Fibroblast of lung (primary cell): ENCODE measurements around the gene ITGA3. TPM values are rescaled to one million over a fixed set of nuclear protein-coding genes. Genes with fewer than 3 reads are reported as not detected.
A peak's percentile ranks its signal among the peaks of the same experiment; 100 is the strongest.

ENCODE experiments used
- DNase-seq, 2 donors: peaks; one replicate each; pipeline versions ENCODE4 v3.0.0 to v3.0.0-alpha.2; 2010; ENCODE audit warnings: low read depth in 2 of 2
- H2AFZ ChIP-seq: 2 replicates; pipeline ENCODE4 v1.5.1; 2012; ENCODE audit warnings: low read length, control low read depth, inconsistent platforms
- H3K27ac ChIP-seq: 2 replicates; pipeline ENCODE4 v1.5.1; 2011; ENCODE audit warnings: low read length, control low read depth; ENCODE audit not compliant: insufficient read depth
- H3K27me3 ChIP-seq: 2 replicates; pipeline ENCODE4 v1.5.1; 2011; ENCODE audit warnings: mild to moderate bottlenecking, low read length; ENCODE audit not compliant: control insufficient read depth, insufficient read depth
- H3K36me3 ChIP-seq: 2 replicates; pipeline ENCODE4 v1.5.1; 2011; ENCODE audit warnings: low read length; ENCODE audit not compliant: control insufficient read depth, insufficient read depth
- H3K4me1 ChIP-seq: 2 replicates; pipeline ENCODE4 v1.5.1; 2011; ENCODE audit warnings: low read length; ENCODE audit not compliant: control insufficient read depth, insufficient read depth; ENCODE audit errors: extremely low read depth
- H3K4me2 ChIP-seq: 2 replicates; pipeline ENCODE4 v1.5.1; 2011; ENCODE audit warnings: low read length, control low read depth; ENCODE audit not compliant: insufficient read depth; ENCODE audit errors: extremely low read depth
- H3K4me3 ChIP-seq, 4 experiments: fragments of 200-600 bp in 1 of 4; sonication (generic) in 1 of 4; replicated peaks in 1 of 4; 2 replicates each; pipeline ENCODE4 v1.5.1; 2011 to 2016; ENCODE audit warnings: low read length in 4 of 4, low read depth in 3 of 4, mild to moderate bottlenecking in 3 of 4, control low read depth in 2 of 4, inconsistent platforms in 1 of 4, mixed read lengths in 1 of 4; ENCODE audit not compliant: insufficient read depth in 1 of 4; ENCODE audit errors: control extremely low read depth in 1 of 4
- H3K79me2 ChIP-seq: 2 replicates; pipeline ENCODE4 v1.5.1; 2012; ENCODE audit warnings: mild to moderate bottlenecking, low read length, inconsistent platforms; ENCODE audit not compliant: control insufficient read depth, insufficient read depth
- H3K9ac ChIP-seq: 2 replicates; pipeline ENCODE4 v1.5.1; 2011; ENCODE audit warnings: mild to moderate bottlenecking, low read length, control low read depth; ENCODE audit not compliant: insufficient read depth
- H3K9me3 ChIP-seq: 2 replicates; pipeline ENCODE4 v1.5.1; 2012; ENCODE audit warnings: low read depth, low read length; ENCODE audit not compliant: control insufficient read depth, insufficient read depth
- H4K20me1 ChIP-seq: 2 replicates; pipeline ENCODE4 v1.5.1; 2011; ENCODE audit warnings: low read length; ENCODE audit not compliant: control insufficient read depth, insufficient read depth; ENCODE audit errors: extremely low read depth
- EZH2 ChIP-seq: IDR thresholded peaks from 2 replicates; pipeline ENCODE4 v1.5.1; 2012; ENCODE audit warnings: low read length, control low read depth, mild to moderate bottlenecking; ENCODE audit errors: missing control alignments
- polyA plus RNA-seq, 2 donors: library from polyadenylated mRNA; depleted of rRNA in 1 of 2; stranded (reverse) in 1 of 2; unstranded in 1 of 2; fragments of >200 nt; gene quantifications; 2 replicates each; pipeline ENCODE4 v1.2.1, GENCODE V29; 2011 to 2012; ENCODE audit warnings: missing spikeins in 1 of 2
- total RNA-seq: library from RNA; depleted of rRNA; stranded (reverse); fragments of >200 nt; gene quantifications from 2 replicates; pipeline ENCODE4 v1.2.1, GENCODE V29; 2014
- TF ChIP-seq, protein P1 (sequence below), 2 donors: IDR thresholded peaks in 1 of 2; conservative IDR thresholded peaks in 1 of 2; 1 replicate in 1 of 2; 2 replicates in 1 of 2; pipeline ENCODE4 v1.5.1; 2011 to 2012; ENCODE audit warnings: low read length in 2 of 2, control low read depth in 1 of 2, inconsistent platforms in 1 of 2, low read depth in 1 of 2, mild to moderate bottlenecking in 1 of 2

The ITGA3 gene
- total and polyA plus RNA-seq, 2 donors (not counting 1 experiment from before 2014, with no cell fraction given) = 67.3 to 269 TPM

DNA sequence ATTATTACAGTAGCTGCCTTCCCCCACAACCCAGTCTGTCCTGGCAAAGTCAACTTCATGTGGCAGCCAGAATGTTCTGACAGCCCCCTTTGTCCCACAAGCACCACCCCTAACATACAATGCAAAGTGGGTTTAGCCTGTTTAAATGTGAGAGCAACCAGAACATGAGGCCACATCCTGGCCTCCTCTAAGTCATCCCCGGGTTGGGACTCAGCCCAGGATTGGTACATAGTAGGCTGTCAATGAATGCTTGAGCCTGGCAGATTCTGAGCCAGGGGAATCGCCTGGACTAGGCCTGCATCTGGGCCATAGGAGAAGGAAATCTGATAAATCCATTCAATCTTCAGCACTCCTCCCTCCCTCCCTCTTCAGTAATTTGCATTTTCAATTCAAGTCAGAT is 4.3 kb upstream of the ITGA3 start:
- no peak for DNase-seq
- no peak for TF ChIP-seq EZH2
- TF ChIP-seq, protein P1, sequence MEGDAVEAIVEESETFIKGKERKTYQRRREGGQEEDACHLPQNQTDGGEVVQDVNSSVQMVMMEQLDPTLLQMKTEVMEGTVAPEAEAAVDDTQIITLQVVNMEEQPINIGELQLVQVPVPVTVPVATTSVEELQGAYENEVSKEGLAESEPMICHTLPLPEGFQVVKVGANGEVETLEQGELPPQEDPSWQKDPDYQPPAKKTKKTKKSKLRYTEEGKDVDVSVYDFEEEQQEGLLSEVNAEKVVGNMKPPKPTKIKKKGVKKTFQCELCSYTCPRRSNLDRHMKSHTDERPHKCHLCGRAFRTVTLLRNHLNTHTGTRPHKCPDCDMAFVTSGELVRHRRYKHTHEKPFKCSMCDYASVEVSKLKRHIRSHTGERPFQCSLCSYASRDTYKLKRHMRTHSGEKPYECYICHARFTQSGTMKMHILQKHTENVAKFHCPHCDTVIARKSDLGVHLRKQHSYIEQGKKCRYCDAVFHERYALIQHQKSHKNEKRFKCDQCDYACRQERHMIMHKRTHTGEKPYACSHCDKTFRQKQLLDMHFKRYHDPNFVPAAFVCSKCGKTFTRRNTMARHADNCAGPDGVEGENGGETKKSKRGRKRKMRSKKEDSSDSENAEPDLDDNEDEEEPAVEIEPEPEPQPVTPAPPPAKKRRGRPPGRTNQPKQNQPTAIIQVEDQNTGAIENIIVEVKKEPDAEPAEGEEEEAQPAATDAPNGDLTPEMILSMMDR (conservative IDR thresholded peaks at IDR 0.05 in 1 of 2, IDR thresholded peaks at IDR 0.05 in 1 of 2; ENCODE audit: low read depth in 1 of 2, low read length in 2 of 2) = no peak
- no peak overlapping the region for H3K4me3 ChIP-seq
- H3K27me3 ChIP-seq = no peaks in the 10 kb centered on the region
- H3K4me2 ChIP-seq = no peak overlapping the region
- H3K36me3 ChIP-seq = no peaks in the 10 kb centered on the region
- peak overlapping the region; percentile 44 for H3K27ac ChIP-seq
- H3K9me3 ChIP-seq = no peaks in the 10 kb centered on the region
- no peak overlapping the region for H3K9ac ChIP-seq
- H3K4me1 ChIP-seq = peaks cover 42% of the 10 kb centered on the region
- peaks cover 16% of the 10 kb centered on the region for H3K79me2 ChIP-seq
- no peak overlapping the region for H2AFZ ChIP-seq
- no peaks in the 10 kb centered on the region for H4K20me1 ChIP-seq

DNA sequence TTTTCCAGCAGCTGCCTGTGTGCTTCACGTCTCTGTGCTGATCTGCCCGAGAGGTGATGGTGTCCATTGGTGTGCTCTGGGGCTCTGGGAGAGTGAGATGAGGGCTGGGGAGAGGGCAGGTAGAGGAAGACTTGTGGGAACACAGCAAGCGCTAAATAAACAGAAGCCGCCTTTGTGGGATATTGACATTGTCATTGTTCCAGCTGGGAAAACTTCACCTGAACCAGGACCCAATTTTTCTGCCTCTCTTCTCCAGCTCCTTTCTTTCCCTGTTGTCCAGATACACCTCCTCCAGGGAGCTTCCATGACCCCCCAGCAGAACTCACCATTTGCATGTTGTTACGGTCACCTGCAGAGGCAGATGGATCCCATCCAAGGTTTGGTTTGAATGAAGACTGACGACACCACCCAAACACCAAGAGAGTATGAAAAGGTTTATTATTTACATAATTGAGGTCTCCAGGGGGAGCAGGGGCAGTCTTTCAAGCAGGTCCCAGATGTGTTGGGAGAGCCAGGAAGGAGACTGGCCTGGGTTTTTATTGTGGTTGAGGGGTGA is 3.6 kb upstream of the ITGA3 start:
- peaks cover 23% of the 10 kb centered on the region for H3K79me2 ChIP-seq
- no peak for TF ChIP-seq EZH2
- TF ChIP-seq, protein P1 (conservative IDR thresholded peaks at IDR 0.05 in 1 of 2, IDR thresholded peaks at IDR 0.05 in 1 of 2; ENCODE audit: low read depth in 1 of 2, low read length in 2 of 2) = no peak
- H3K9ac ChIP-seq = no peak overlapping the region
- H3K36me3 ChIP-seq = no peaks in the 10 kb centered on the region
- no peak overlapping the region for H3K4me3 ChIP-seq
- no peak overlapping the region for H3K4me2 ChIP-seq
- peaks cover 40% of the 10 kb centered on the region for H3K4me1 ChIP-seq
- no peaks in the 10 kb centered on the region for H3K9me3 ChIP-seq
- no peak overlapping the region for H3K27ac ChIP-seq
- no peaks in the 10 kb centered on the region for H4K20me1 ChIP-seq
- DNase-seq = no peak
- H2AFZ ChIP-seq = no peak overlapping the region
- H3K27me3 ChIP-seq = no peaks in the 10 kb centered on the region

DNA sequence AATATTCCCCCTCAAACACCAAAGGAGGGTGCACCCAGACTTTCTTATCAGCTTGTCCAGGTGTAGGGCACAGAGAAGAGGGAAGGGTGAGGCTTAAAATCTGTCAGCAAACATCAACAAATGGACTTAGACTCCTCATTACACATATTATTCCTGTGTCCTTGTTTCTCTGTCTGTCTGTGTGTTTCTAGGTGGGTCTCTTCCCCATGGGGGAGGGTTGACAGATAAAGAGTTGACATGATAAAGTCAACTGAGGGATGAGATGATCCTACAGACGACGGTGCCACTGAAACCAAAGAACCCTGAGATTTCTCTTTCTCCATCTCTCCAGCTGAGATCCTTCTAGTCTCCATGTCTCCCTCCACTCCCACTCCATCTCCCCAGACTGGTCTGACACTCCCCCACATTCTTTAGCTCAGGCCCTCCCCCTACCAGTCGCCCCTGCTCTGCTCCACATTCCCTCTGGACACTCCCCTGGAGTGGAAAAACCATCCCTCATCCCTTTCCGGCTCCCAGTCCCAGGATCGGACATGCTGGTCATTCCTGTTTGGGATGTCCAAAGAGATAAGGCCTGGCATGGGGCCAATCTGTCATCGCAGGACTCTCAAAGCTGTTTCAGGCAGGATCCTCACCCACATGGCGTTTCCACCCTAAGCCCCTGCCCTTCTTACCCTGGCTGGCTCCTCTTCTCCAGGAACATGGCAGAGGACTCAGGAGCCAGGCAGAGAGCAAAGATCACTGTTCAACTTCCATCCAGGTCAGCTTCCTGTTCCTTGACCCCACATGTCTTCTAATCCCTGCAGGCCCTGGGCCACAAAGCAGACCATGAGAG is 2.9 kb upstream of the ITGA3 start:
- DNase-seq = peak in 1 of 2 donors; percentile 72
- Histone ChIP-seq H2AFZ (no peak overlapping the region), H3K4me1 (peaks cover 38% of the 10 kb centered on the region), H4K20me1 (no peaks in the 10 kb centered on the region), H3K27ac (no peak overlapping the region), H3K9ac (no peak overlapping the region), H3K36me3 (no peaks in the 10 kb centered on the region), H3K4me2 (peak overlapping the region; percentile 27), H3K4me3 (no peak overlapping the region), H3K9me3 (no peaks in the 10 kb centered on the region), H3K79me2 (peaks cover 30% of the 10 kb centered on the region), H3K27me3 (no peaks in the 10 kb centered on the region)
- no peak for TF ChIP-seq EZH2
- TF ChIP-seq, protein P1 (conservative IDR thresholded peaks at IDR 0.05 in 1 of 2, IDR thresholded peaks at IDR 0.05 in 1 of 2; ENCODE audit: low read depth in 1 of 2, low read length in 2 of 2) = no peak
